H9 (cell line): ENCODE results near the gene PES1. TPM values are rescaled to one million over a fixed set of nuclear protein-coding genes. Genes with fewer than 3 reads are reported as not detected.

Source experiments
- DNase-seq: peaks from one replicate; pipeline ENCODE4 v3.0.0-alpha.2; 2017
- H2AFZ ChIP-seq: one replicate; pipeline ENCODE4 v1.6.1; 2013; ENCODE audit warnings: mild to moderate bottlenecking, low read length, control low read depth, moderate library complexity
- H2AK5ac ChIP-seq: 2 replicates; pipeline ENCODE4 v1.6.1; 2013; ENCODE audit warnings: low read length, control low read depth, mixed read lengths; ENCODE audit not compliant: insufficient read length
- H2BK120ac ChIP-seq: one replicate; pipeline ENCODE4 v1.6.1; 2013; ENCODE audit warnings: low read depth, mild to moderate bottlenecking, low read length, control low read depth, inconsistent platforms; ENCODE audit not compliant: poor library complexity, severe bottlenecking
- H2BK12ac ChIP-seq: 2 replicates; pipeline ENCODE4 v1.6.1; 2013; ENCODE audit warnings: low read length, control low read depth, mixed read lengths, low read depth; ENCODE audit not compliant: insufficient read length
- H2BK15ac ChIP-seq: 2 replicates; pipeline ENCODE4 v1.6.1; 2013; ENCODE audit warnings: low read depth, low read length, control low read depth
- H2BK20ac ChIP-seq: one replicate; pipeline ENCODE4 v1.6.1; 2013; ENCODE audit warnings: low read depth, mild to moderate bottlenecking, low read length, control low read depth, inconsistent platforms; ENCODE audit not compliant: poor library complexity, severe bottlenecking
- H2BK5ac ChIP-seq: 2 replicates; pipeline ENCODE4 v1.6.1; 2013; ENCODE audit warnings: low read length, control low read depth, mixed read lengths; ENCODE audit not compliant: insufficient read length
- H3K14ac ChIP-seq: 2 replicates; pipeline ENCODE4 v1.6.1; 2013; ENCODE audit warnings: low read length, control low read depth; ENCODE audit not compliant: insufficient read depth
- H3K18ac ChIP-seq: 2 replicates; pipeline ENCODE4 v1.6.1; 2013; ENCODE audit warnings: low read depth, mild to moderate bottlenecking, mixed read lengths, low read length, control low read depth; ENCODE audit not compliant: insufficient read length
- H3K23ac ChIP-seq: 2 replicates; pipeline ENCODE4 v1.6.1; 2013; ENCODE audit warnings: low read length, control low read depth, mixed read lengths, low read depth; ENCODE audit not compliant: insufficient read length
- H3K23me2 ChIP-seq: 2 replicates; pipeline ENCODE4 v1.6.1; 2013; ENCODE audit warnings: low read depth, mild to moderate bottlenecking, mixed read lengths, low read length, control low read depth; ENCODE audit not compliant: insufficient read length, poor library complexity, severe bottlenecking
- H3K27ac ChIP-seq: 2 replicates; pipeline ENCODE4 v1.5.1; 2013; ENCODE audit warnings: low read length, control low read depth, mixed read lengths, low read depth; ENCODE audit not compliant: insufficient read length
- H3K27me3 ChIP-seq: 2 replicates; pipeline ENCODE4 v1.6.1; 2013; ENCODE audit warnings: low read length, control low read depth, inconsistent platforms; ENCODE audit not compliant: insufficient read depth
- H3K4ac ChIP-seq: 2 replicates; pipeline ENCODE4 v1.6.1; 2013; ENCODE audit warnings: low read depth, mild to moderate bottlenecking, control low read depth, inconsistent platforms, low read length, moderate library complexity
- H3K4me1 ChIP-seq: 2 replicates; pipeline ENCODE4 v1.6.1; 2013; ENCODE audit warnings: low read length, control low read depth, inconsistent platforms; ENCODE audit not compliant: insufficient read depth
- H3K4me2 ChIP-seq: 2 replicates; pipeline ENCODE4 v1.6.1; 2013; ENCODE audit warnings: low read length, control low read depth, mixed read lengths; ENCODE audit not compliant: insufficient read length, insufficient read depth
- H3K56ac ChIP-seq: 2 replicates; pipeline ENCODE4 v1.6.1; 2013; ENCODE audit warnings: low read depth, mild to moderate bottlenecking, mixed read lengths, low read length, control low read depth; ENCODE audit not compliant: insufficient read length
- H3K79me1 ChIP-seq: 2 replicates; pipeline ENCODE4 v1.6.1; 2013; ENCODE audit warnings: low read depth, mild to moderate bottlenecking, moderate library complexity, low read length, control low read depth, inconsistent platforms; ENCODE audit not compliant: insufficient read depth, poor library complexity, severe bottlenecking
- H3K79me2 ChIP-seq: 2 replicates; pipeline ENCODE4 v1.6.1; 2013; ENCODE audit warnings: low read length, control low read depth, inconsistent platforms; ENCODE audit not compliant: insufficient read depth
- H3K9ac ChIP-seq: 2 replicates; pipeline ENCODE4 v1.6.1; 2013; ENCODE audit warnings: low read length, control low read depth, mixed read lengths; ENCODE audit not compliant: insufficient read length; ENCODE audit errors: extremely low read depth
- H3K9me3 ChIP-seq: one replicate; pipeline ENCODE4 v1.6.1; 2013; ENCODE audit warnings: low read depth, low read length, inconsistent platforms; ENCODE audit not compliant: control insufficient read depth
- H3T11ph ChIP-seq: one replicate; pipeline ENCODE4 v1.6.1; 2013; ENCODE audit warnings: mild to moderate bottlenecking, low read length, control low read depth, inconsistent platforms
- H4K20me1 ChIP-seq: one replicate; pipeline ENCODE4 v1.6.1; 2013; ENCODE audit not compliant: control insufficient read depth, insufficient read length, insufficient read depth
- H4K5ac ChIP-seq: 2 replicates; pipeline ENCODE4 v1.6.1; 2013; ENCODE audit warnings: low read depth, mild to moderate bottlenecking, mixed read lengths, low read length, control low read depth; ENCODE audit not compliant: insufficient read length
- H4K8ac ChIP-seq: replicated peaks from 2 replicates; pipeline ENCODE4 v1.6.1; 2013; ENCODE audit warnings: low read length, control low read depth, mixed read lengths, low read depth; ENCODE audit not compliant: insufficient read length
- H4K91ac ChIP-seq: 2 replicates; pipeline ENCODE4 v1.6.1; 2013; ENCODE audit warnings: low read depth, mild to moderate bottlenecking, moderate library complexity, mixed read lengths, low read length, control low read depth; ENCODE audit not compliant: insufficient read length
- H3K27ac Mint-ChIP-seq, 3 experiments: 2 replicates in 2 of 3; 3 replicates in 1 of 3; pipeline ENCODE4 v1.8.0; 2020 to 2021; ENCODE audit warnings: mixed read lengths in 3 of 3, mild to moderate bottlenecking in 1 of 3, moderate library complexity in 1 of 3
- H3K27me3 Mint-ChIP-seq: 2 replicates; pipeline ENCODE4 v1.8.0; 2021; ENCODE audit warnings: low read depth, mild to moderate bottlenecking, moderate library complexity, mixed read lengths
- H3K36me3 Mint-ChIP-seq, 3 experiments: 2 replicates in 2 of 3; 3 replicates in 1 of 3; pipeline ENCODE4 v1.8.0; 2020 to 2021; ENCODE audit warnings: low read depth in 3 of 3, mixed read lengths in 3 of 3; ENCODE audit not compliant: insufficient read depth in 1 of 3
- H3K4me1 Mint-ChIP-seq, 2 experiments: 2 replicates each; pipeline ENCODE4 v1.8.0; 2020; ENCODE audit warnings: mixed read lengths in 2 of 2
- H3K4me3 Mint-ChIP-seq, 2 experiments: 2 replicates in 1 of 2; 3 replicates in 1 of 2; pipeline ENCODE4 v1.8.0; 2020 to 2021; ENCODE audit warnings: mild to moderate bottlenecking in 2 of 2, mixed read lengths in 2 of 2, moderate library complexity in 1 of 2
- H3K9me3 Mint-ChIP-seq, 2 experiments: 2 replicates in 1 of 2; 3 replicates in 1 of 2; pipeline ENCODE4 v1.8.0; 2020; ENCODE audit warnings: mild to moderate bottlenecking in 2 of 2, mixed read lengths in 2 of 2, moderate library complexity in 1 of 2
- WGBS: extraction: QIAGEN DNeasy Blood & Tissue Kit; methylation state at CpG from one replicate; pipeline ENCODE4 v1.1.7; 2013; ENCODE audit warnings: missing lambda C conversion rate, low lambda C conversion rate, mixed read lengths; ENCODE audit not compliant: insufficient read length; ENCODE audit errors: extremely low coverage; 5-methylcytosine and 5-hydroxymethylcytosine counted together
- total RNA-seq: library from RNA; stranded (reverse); gene quantifications from 2 replicates; pipeline ENCODE4 v1.2.1, GENCODE V29; 2021
- TF ChIP-seq, protein P1 (sequence below): fragments of 200-600 bp; sonication (generic); conservative IDR thresholded peaks from 3 replicates; pipeline ENCODE4 v1.8.0; 2021; ENCODE audit warnings: antibody characterized with exemption, mild to moderate bottlenecking

PES1 gene
- total RNA-seq, 1 experiment from 2014 or later, result 133 TPM

DNA sequence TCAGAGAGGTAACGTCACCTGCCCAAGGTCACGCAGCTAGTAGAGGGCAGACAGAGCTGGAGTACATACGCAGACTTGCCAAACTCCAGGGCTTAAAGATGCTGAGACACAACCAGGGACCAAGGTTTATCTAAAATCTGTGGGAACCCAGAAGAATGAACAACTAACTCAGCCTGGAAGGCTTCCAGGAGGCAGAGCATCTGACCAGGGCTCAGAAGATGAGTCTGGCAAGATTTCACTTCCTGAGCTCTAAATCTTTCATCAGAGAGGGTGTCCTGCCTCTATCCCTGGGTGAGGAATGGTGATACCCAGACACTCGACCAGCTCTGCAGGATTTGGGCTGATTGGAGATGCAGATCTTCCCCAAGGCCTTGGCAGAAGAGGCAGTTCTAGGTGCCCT, 26.4 kb downstream of the PES1 start:
- Histone ChIP-seq H2BK5ac (no peak overlapping the region), H4K5ac (no peak overlapping the region), H3K9ac (no peak overlapping the region), H2BK12ac (no peak overlapping the region), H2AK5ac (no peak overlapping the region), H3K79me1 (no peaks in the 10 kb centered on the region), H3K23me2 (no peaks in the 10 kb centered on the region), H3K56ac (no peak overlapping the region), H4K8ac (no peak overlapping the region), H4K91ac (no peak overlapping the region), H3K4me1 (no peaks in the 10 kb centered on the region), H3K79me2 (no peaks in the 10 kb centered on the region), H2BK15ac (no peak overlapping the region), H3K23ac (no peak overlapping the region), H2AFZ (no peak overlapping the region), H3K4ac (no peak overlapping the region), H3K18ac (no peak overlapping the region), H2BK120ac (no peak overlapping the region), H3K9me3 (no peaks in the 10 kb centered on the region), H3T11ph (no peak overlapping the region), H3K27ac (no peak overlapping the region), H3K4me2 (no peak overlapping the region), H3K14ac (no peak overlapping the region), H4K20me1 (no peaks in the 10 kb centered on the region), H3K27me3 (no peaks in the 10 kb centered on the region), H2BK20ac (no peak overlapping the region)
- no CpG with 5 or more reads among the region's 4 CpGs for WGBS
- peaks cover 28 to 31% of the 10 kb centered on the region in 2 experiments for H3K4me1 Mint-ChIP-seq
- H3K9me3 Mint-ChIP-seq, result no peaks in the 10 kb centered on the region
- no peak for DNase-seq
- H3K4me3 Mint-ChIP-seq, result no peak overlapping the region
- TF ChIP-seq, protein P1, sequence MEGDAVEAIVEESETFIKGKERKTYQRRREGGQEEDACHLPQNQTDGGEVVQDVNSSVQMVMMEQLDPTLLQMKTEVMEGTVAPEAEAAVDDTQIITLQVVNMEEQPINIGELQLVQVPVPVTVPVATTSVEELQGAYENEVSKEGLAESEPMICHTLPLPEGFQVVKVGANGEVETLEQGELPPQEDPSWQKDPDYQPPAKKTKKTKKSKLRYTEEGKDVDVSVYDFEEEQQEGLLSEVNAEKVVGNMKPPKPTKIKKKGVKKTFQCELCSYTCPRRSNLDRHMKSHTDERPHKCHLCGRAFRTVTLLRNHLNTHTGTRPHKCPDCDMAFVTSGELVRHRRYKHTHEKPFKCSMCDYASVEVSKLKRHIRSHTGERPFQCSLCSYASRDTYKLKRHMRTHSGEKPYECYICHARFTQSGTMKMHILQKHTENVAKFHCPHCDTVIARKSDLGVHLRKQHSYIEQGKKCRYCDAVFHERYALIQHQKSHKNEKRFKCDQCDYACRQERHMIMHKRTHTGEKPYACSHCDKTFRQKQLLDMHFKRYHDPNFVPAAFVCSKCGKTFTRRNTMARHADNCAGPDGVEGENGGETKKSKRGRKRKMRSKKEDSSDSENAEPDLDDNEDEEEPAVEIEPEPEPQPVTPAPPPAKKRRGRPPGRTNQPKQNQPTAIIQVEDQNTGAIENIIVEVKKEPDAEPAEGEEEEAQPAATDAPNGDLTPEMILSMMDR, result no peak
- H3K36me3 Mint-ChIP-seq, result peaks cover 0 to 2% (median 0%) of the 10 kb centered on the region in 3 experiments; a peak in 1 of 7 replicates
- no peak overlapping the region for H3K27ac Mint-ChIP-seq
- H3K27me3 Mint-ChIP-seq, result peaks cover 3% of the 10 kb centered on the region
